ENCODE measurements around the gene NXN. TPM values are rescaled to one million over a fixed set of nuclear protein-coding genes. Genes with fewer than 3 reads are reported as not detected.

NXN gene
- total RNA-seq, 3 donors from 2014 or later = 5.3 to 98.1 (median 9.7) TPM

- no peak for TF ChIP-seq CTCF (IDR thresholded peaks at IDR 0.05)
- DNase-seq (no peak), ATAC-seq (no peak)
- Histone ChIP-seq H3K36me3 (ENCODE audit: low read depth) (no peaks in the 10 kb centered on the region), H3K4me1 (ENCODE audit: low read depth) (no peaks in the 10 kb centered on the region), H3K4me3 (no peak overlapping the region), H3K9me3 (no peaks in the 10 kb centered on the region)
- intact Hi-C loops (cut with DNase I, micrococcal nuclease) = no loop called here
Measured at GRCh38 chr17:916315-916714, 63.3 kb downstream of the NXN start.

GRCh38 chr17:915538-916201, 63.9 kb downstream of the NXN start:
- no peaks in the 10 kb centered on the region for H3K4me1 ChIP-seq (ENCODE audit: low read depth)
- H3K4me3 ChIP-seq = no peak overlapping the region
- ATAC-seq (no peak), DNase-seq (no peak)
- intact Hi-C loops (cut with DNase I, micrococcal nuclease) = no loop called here
- no peaks in the 10 kb centered on the region for H3K9me3 ChIP-seq
- H3K36me3 ChIP-seq (ENCODE audit: low read depth) = no peaks in the 10 kb centered on the region
- no peak for TF ChIP-seq CTCF (IDR thresholded peaks at IDR 0.05)

DNA sequence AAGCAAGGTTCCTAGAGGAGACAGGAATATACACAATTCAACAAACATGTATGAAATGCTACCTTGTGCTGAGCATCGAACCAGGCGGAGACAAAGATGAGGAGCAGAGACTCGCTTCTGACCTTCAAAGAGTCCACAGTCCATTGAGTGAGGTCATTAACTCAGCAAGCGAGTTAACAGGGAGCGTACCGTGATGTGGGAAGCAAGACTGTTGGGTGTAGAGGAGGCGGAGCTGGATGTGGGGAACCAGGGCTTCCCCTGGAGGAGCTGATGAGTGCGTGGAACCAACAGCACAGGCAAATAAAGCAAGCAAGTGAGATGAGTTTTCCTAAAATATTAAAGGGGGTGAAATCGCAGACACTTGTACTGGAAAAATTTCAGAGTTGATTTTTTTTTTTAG, 65.0 kb downstream of the NXN start:
- no peak for DNase-seq
- intact Hi-C loops (cut with DNase I, micrococcal nuclease) = no loop called here

DNA sequence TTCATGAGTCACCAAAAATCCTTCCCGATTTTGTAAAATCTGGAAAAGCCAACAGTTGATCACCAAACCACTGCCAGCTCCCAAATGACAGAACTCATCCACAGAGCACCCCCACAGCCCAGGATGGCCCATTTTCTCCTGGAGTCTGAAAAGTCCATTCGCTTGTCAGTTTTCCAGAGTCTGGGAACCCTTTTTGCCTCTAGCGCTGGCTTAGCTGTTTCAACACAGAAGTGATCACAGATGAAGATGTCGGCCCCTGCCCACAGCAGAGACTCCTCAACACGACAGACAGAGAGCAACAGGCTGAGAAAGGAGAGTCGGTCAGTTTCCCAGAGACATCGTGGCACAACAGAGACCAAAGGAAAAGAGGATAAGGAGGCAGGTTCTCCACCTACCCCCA, 66.4 kb downstream of the NXN start:
- ATAC-seq (no peak), DNase-seq (no peak)
- no peak overlapping the region for H3K4me3 ChIP-seq
- TF ChIP-seq CTCF (IDR thresholded peaks at IDR 0.05) = no peak
- intact Hi-C loops (cut with DNase I, micrococcal nuclease) = no loop called here
- no peaks in the 10 kb centered on the region for H3K9me3 ChIP-seq
- no peaks in the 10 kb centered on the region for H3K4me1 ChIP-seq (ENCODE audit: low read depth)
- H3K36me3 ChIP-seq (ENCODE audit: low read depth) = no peaks in the 10 kb centered on the region

More for the DNA sequence above, 65.0 kb downstream of the NXN start:
- H3K9me3 ChIP-seq = no peaks in the 10 kb centered on the region
- no peak for ATAC-seq
- H3K36me3 ChIP-seq (ENCODE audit: low read depth) = no peaks in the 10 kb centered on the region
- H3K4me3 ChIP-seq = no peak overlapping the region
- TF ChIP-seq CTCF (IDR thresholded peaks at IDR 0.05) = no peak
- H3K4me1 ChIP-seq (ENCODE audit: low read depth) = no peaks in the 10 kb centered on the region

DNA sequence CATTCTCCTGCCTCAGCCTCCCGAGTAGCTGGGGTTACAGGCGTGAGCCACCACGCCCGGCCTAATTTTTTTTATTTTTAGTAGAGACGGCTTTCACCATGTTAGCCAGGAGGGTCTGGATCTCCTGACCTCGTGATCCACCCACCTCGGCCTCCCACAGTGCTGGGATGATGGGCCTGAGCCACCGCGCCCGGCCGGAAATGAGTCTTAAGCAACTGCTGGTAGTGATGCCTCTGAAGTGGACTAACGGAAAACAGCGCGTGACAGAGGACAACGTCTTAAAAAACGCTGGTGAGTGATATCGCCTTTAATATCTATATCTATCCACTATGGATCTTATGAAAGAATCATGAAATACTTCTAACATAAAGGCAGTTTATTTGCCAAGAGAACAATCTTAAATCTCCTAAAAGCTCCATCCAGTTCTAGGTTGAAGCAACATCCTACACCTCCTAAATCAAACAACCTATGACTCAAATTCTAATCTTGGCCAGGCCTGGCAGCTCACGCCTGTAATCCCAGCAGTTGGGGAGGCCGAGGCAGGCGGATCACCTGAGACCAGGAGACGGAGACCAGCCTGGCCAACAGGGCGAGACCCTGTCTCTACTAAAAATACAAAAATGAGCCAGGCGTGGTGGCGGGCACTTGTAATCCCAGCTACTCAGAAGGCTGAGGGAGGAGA, 69.8 kb downstream of the NXN start:
- no peaks in the 10 kb centered on the region for H3K36me3 ChIP-seq (ENCODE audit: low read depth)
- intact Hi-C loops (cut with DNase I, micrococcal nuclease) = no loop called here
- H3K9me3 ChIP-seq = no peaks in the 10 kb centered on the region
- no peak for ATAC-seq
- no peak for DNase-seq
- no peak overlapping the region for H3K4me3 ChIP-seq
- TF ChIP-seq CTCF (IDR thresholded peaks at IDR 0.05) = no peak
- H3K4me1 ChIP-seq (ENCODE audit: low read depth) = no peaks in the 10 kb centered on the region
